Caco-2 (cell line): ENCODE results near the gene BACE2. TPM values are rescaled to one million over a fixed set of nuclear protein-coding genes. Genes with fewer than 3 reads are reported as not detected.

Experiments
- BruUV-seq: library from RNA; stranded (reverse); fragments of 400-500 nt; replicated peaks from 2 replicates; lab custom pipeline; 2021; lab: Mats Ljungman, UMichigan
- CTCF ChIA-PET: fragments of 300-600 bp; sonication (Branson Sonifier 250); formaldehyde crosslinking; loops from one replicate; lab custom pipeline; 2022; ENCODE audit warnings: antibody characterized with exemption; lab: Charles Lee
- POLR2A ChIA-PET: fragments of 300-600 bp; sonication (Branson Sonifier 250); formaldehyde crosslinking; loops from one replicate; lab custom pipeline; 2022; ENCODE audit warnings: antibody characterized with exemption; lab: Charles Lee
- DNase-seq, 2 experiments: peaks; one replicate each; pipeline versions ENCODE4 v3.0.0 to v3.0.0-alpha.2; 2020 to 2022
- H3K27me3 ChIP-seq: replicated peaks from 2 replicates; pipeline ENCODE4 v1.6.0; 2011; ENCODE audit warnings: low read length; ENCODE audit not compliant: control insufficient read depth, insufficient read depth
- H3K36me3 ChIP-seq: 2 replicates; pipeline ENCODE4 v1.5.1; 2011; ENCODE audit warnings: low read length; ENCODE audit not compliant: control insufficient read depth, insufficient read depth
- H3K4me1 ChIP-seq: fragments of 250-450 bp; sonication (Bioruptor Pico); 2 replicates; pipeline ENCODE4 v1.5.1; 2020; ENCODE audit warnings: mild to moderate bottlenecking
- H3K4me3 ChIP-seq: 2 replicates; pipeline ENCODE4 v1.5.1; 2011; ENCODE audit warnings: low read depth, mild to moderate bottlenecking, control low read depth, low read length
- H3K9me3 ChIP-seq: fragments of 250-450 bp; sonication (Bioruptor Pico); 2 replicates; pipeline ENCODE4 v1.5.1; 2020; ENCODE audit warnings: mild to moderate bottlenecking, moderate library complexity
- H3K27ac Mint-ChIP-seq: one replicate; pipeline ENCODE4 v1.8.0; 2022; ENCODE audit warnings: mixed read lengths; ENCODE audit not compliant: unreplicated experiment
- H3K27me3 Mint-ChIP-seq: one replicate; pipeline ENCODE4 v1.8.0; 2022; ENCODE audit warnings: mixed read lengths; ENCODE audit not compliant: insufficient read depth, unreplicated experiment
- H3K36me3 Mint-ChIP-seq: one replicate; pipeline ENCODE4 v1.8.0; 2022; ENCODE audit warnings: mild to moderate bottlenecking, mixed read lengths; ENCODE audit not compliant: insufficient read depth, unreplicated experiment
- H3K4me1 Mint-ChIP-seq: one replicate; pipeline ENCODE4 v1.8.0; 2022; ENCODE audit warnings: low read depth, mixed read lengths; ENCODE audit not compliant: unreplicated experiment
- H3K4me3 Mint-ChIP-seq: one replicate; pipeline ENCODE4 v1.8.0; 2022; ENCODE audit warnings: mild to moderate bottlenecking, moderate library complexity, mixed read lengths; ENCODE audit not compliant: unreplicated experiment
- H3K9me3 Mint-ChIP-seq: one replicate; pipeline ENCODE4 v1.8.0; 2022; ENCODE audit warnings: mixed read lengths; ENCODE audit not compliant: unreplicated experiment
- intact Hi-C: fragments of 100-400 bp; cut with micrococcal nuclease; formaldehyde crosslinking; loops from one replicate; pipeline ENCODE4 v1.10.0; 2022; ENCODE audit not compliant: unreplicated experiment
- total RNA-seq: library from RNA; stranded (reverse); gene quantifications from 2 replicates; pipeline ENCODE4 v1.2.3, GENCODE V29; 2022
- TF ChIP-seq, protein P1 (sequence below), 2 experiments: fragments of 200-600 bp in 1 of 2; IDR thresholded peaks; 1 replicate in 1 of 2; 2 replicates in 1 of 2; pipeline versions ENCODE4 v1.5.1 to v1.8.0; 2011 to 2022; ENCODE audit warnings: antibody characterized with exemption in 1 of 2, control low read depth in 1 of 2, inconsistent platforms in 1 of 2, low read depth in 1 of 2, low read length in 1 of 2, mild to moderate bottlenecking in 1 of 2, moderate library complexity in 1 of 2; ENCODE audit not compliant: insufficient read depth in 1 of 2, severe bottlenecking in 1 of 2, unreplicated experiment in 1 of 2

BACE2 gene
- total RNA-seq, 1 experiment from 2014 or later = 8.8 TPM

DNA sequence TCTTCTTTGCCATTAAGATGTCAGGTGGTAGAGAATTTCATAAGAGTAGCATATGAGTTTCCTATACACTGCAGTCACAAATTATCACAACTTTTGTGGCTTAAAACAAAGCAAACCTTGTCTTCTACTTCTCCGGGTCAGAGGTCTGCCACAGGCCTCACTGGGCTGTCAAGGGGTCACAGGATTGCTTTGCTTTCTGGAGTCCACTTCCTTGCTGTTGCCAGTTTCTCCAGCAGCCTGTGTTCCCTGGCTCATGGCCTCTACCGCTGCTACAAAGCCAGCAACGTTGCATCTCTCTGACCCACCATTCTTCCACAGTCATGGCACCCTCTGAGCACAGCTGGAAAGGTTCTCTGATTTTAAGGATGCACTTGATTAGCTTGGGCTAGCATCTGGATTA lies 6.5 kb upstream of the BACE2 start:
- no peaks in the 10 kb centered on the region for H3K27me3 Mint-ChIP-seq
- H3K9me3 Mint-ChIP-seq = peaks cover 12% of the 10 kb centered on the region
- TF ChIP-seq, protein P1, sequence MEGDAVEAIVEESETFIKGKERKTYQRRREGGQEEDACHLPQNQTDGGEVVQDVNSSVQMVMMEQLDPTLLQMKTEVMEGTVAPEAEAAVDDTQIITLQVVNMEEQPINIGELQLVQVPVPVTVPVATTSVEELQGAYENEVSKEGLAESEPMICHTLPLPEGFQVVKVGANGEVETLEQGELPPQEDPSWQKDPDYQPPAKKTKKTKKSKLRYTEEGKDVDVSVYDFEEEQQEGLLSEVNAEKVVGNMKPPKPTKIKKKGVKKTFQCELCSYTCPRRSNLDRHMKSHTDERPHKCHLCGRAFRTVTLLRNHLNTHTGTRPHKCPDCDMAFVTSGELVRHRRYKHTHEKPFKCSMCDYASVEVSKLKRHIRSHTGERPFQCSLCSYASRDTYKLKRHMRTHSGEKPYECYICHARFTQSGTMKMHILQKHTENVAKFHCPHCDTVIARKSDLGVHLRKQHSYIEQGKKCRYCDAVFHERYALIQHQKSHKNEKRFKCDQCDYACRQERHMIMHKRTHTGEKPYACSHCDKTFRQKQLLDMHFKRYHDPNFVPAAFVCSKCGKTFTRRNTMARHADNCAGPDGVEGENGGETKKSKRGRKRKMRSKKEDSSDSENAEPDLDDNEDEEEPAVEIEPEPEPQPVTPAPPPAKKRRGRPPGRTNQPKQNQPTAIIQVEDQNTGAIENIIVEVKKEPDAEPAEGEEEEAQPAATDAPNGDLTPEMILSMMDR (IDR thresholded peaks at IDR 0.05; ENCODE audit: insufficient read depth in 1 of 2, low read depth in 1 of 2, low read length in 1 of 2, severe bottlenecking in 1 of 2, unreplicated experiment in 1 of 2) = no peak
- Histone ChIP-seq H3K4me1 (no peaks in the 10 kb centered on the region), H3K9me3 (no peaks in the 10 kb centered on the region; the same call in 1 of the 2 replicates), H3K27me3 (no peaks in the 10 kb centered on the region), H3K36me3 (no peaks in the 10 kb centered on the region), H3K4me3 (no peak overlapping the region)
- POLR2A ChIA-PET = no interaction called here
- no TSS peak for BruUV-seq
- CTCF ChIA-PET = no interaction called here
- no peak overlapping the region for H3K4me3 Mint-ChIP-seq
- intact Hi-C loops = no loop called here
- H3K4me1 Mint-ChIP-seq = peaks cover 6% of the 10 kb centered on the region
- DNase-seq = no peak
- no peaks in the 10 kb centered on the region for H3K36me3 Mint-ChIP-seq
- no peak overlapping the region for H3K27ac Mint-ChIP-seq

DNA sequence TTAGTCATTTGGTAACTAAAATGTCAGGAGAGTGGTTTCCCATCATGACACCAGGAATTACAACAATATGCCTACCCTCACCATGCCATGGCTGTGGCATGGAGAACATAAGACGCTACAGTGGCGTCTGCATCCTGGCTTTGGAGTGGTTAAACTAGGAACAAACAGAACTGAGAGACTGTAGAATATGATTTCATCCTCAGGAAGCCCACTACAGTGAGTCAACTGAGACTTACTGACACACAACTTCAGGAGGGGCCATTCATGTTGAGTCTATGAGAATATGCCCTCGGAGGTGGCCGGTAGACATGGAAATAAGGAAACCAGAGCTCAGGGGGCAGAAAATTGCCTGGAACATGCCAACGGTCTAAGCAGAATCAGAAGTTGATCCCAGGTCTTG lies 5.9 kb upstream of the BACE2 start:
- ChIA-PET POLR2A (no interaction called here), CTCF (no interaction called here)
- H3K4me1 Mint-ChIP-seq = peaks cover 6% of the 10 kb centered on the region
- H3K4me3 ChIP-seq = no peak overlapping the region
- peaks cover 12% of the 10 kb centered on the region for H3K9me3 Mint-ChIP-seq
- no peak overlapping the region for H3K27ac Mint-ChIP-seq
- no peak for DNase-seq
- H3K9me3 ChIP-seq = no peaks in the 10 kb centered on the region; the same call in 1 of the 2 replicates
- no TSS peak for BruUV-seq
- H3K4me3 Mint-ChIP-seq = no peak overlapping the region
- no peaks in the 10 kb centered on the region for H3K27me3 ChIP-seq
- H3K27me3 Mint-ChIP-seq = no peaks in the 10 kb centered on the region
- no peaks in the 10 kb centered on the region for H3K4me1 ChIP-seq
- TF ChIP-seq, protein P1 (IDR thresholded peaks at IDR 0.05; ENCODE audit: insufficient read depth in 1 of 2, low read depth in 1 of 2, low read length in 1 of 2, severe bottlenecking in 1 of 2, unreplicated experiment in 1 of 2) = no peak
- no peaks in the 10 kb centered on the region for H3K36me3 ChIP-seq
- intact Hi-C loops = no loop called here
- H3K36me3 Mint-ChIP-seq = no peaks in the 10 kb centered on the region

DNA sequence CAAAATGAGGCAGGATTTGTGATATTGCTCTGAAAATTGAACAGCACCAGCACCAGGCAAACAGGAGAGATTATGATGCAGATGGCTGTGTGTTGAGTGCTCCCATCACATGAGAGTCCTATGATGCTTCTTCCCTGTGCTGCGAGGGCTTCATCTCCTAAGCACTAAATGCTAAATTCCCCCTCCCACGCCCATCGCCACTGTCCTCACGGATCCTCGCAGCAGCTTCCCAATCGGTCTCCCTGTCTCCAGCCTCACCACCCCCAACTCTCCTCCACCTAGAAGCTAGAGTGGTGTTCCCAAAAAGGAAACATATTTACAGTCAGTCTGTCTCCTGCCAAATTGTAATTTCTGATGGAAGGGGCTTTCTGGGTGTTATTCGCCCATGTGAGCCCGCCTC lies 4.9 kb upstream of the BACE2 start:
- CTCF ChIA-PET = no interaction called here

More for the DNA sequence above, 4.9 kb upstream of the BACE2 start:
- POLR2A ChIA-PET = no interaction called here
- H3K4me3 Mint-ChIP-seq = no peak overlapping the region
- H3K4me1 Mint-ChIP-seq = peaks cover 6% of the 10 kb centered on the region
- Histone ChIP-seq H3K36me3 (no peaks in the 10 kb centered on the region), H3K27me3 (no peaks in the 10 kb centered on the region), H3K4me3 (no peak overlapping the region), H3K4me1 (no peaks in the 10 kb centered on the region), H3K9me3 (no peaks in the 10 kb centered on the region)
- H3K27me3 Mint-ChIP-seq = no peaks in the 10 kb centered on the region
- H3K9me3 Mint-ChIP-seq = peaks cover 11% of the 10 kb centered on the region
- no peak for DNase-seq
- no peaks in the 10 kb centered on the region for H3K36me3 Mint-ChIP-seq
- H3K27ac Mint-ChIP-seq = no peak overlapping the region
- TF ChIP-seq, protein P1 (IDR thresholded peaks at IDR 0.05; ENCODE audit: insufficient read depth in 1 of 2, low read depth in 1 of 2, low read length in 1 of 2, severe bottlenecking in 1 of 2, unreplicated experiment in 1 of 2) = no peak
- intact Hi-C loops = no loop called here
- no TSS peak for BruUV-seq
